Mesenchymal stem cell (in vitro differentiated cells and primary cell): ENCODE data around the gene ITPKB.
"Not testable (repeated sequence)": the region's sequence is repeated elsewhere in the genome, so short reads cannot be mapped to it uniquely, and the experiment has no call there.

Experiments
- DNase-seq: peaks from one replicate; pipeline ENCODE4 v3.0.0-alpha.2; 2013
- H2AFZ ChIP-seq: one replicate; pipeline ENCODE4 v1.6.1; 2013; ENCODE audit warnings: low read depth, mild to moderate bottlenecking, control low read depth, inconsistent platforms, low read length, moderate library complexity
- H2AK5ac ChIP-seq: 2 replicates; pipeline ENCODE4 v1.6.1; 2013; ENCODE audit warnings: low read length, moderate library complexity, mild to moderate bottlenecking, inconsistent platforms; ENCODE audit not compliant: severe bottlenecking
- H2BK120ac ChIP-seq: one replicate; pipeline ENCODE4 v1.6.1; 2013; ENCODE audit warnings: low read depth, mild to moderate bottlenecking, inconsistent platforms, low read length, moderate library complexity
- H2BK12ac ChIP-seq, 2 experiments: one replicate each; pipeline ENCODE4 v1.6.1; 2013; ENCODE audit warnings: inconsistent platforms in 2 of 2, low read length in 2 of 2, mild to moderate bottlenecking in 2 of 2, moderate library complexity in 2 of 2, control low read depth in 1 of 2
- H2BK15ac ChIP-seq: one replicate; pipeline ENCODE4 v1.6.1; 2013; ENCODE audit warnings: mild to moderate bottlenecking, low read depth, inconsistent platforms; ENCODE audit not compliant: poor library complexity, severe bottlenecking
- H2BK5ac ChIP-seq: 2 replicates; pipeline ENCODE4 v1.6.1; 2013; ENCODE audit warnings: low read depth, mild to moderate bottlenecking, low read length, control low read depth, inconsistent platforms; ENCODE audit not compliant: poor library complexity, severe bottlenecking
- H3K14ac ChIP-seq, 2 experiments: one replicate each; pipeline ENCODE4 v1.6.1; 2013; ENCODE audit warnings: inconsistent platforms in 2 of 2, low read length in 2 of 2, control low read depth in 1 of 2, mild to moderate bottlenecking in 1 of 2, moderate library complexity in 1 of 2
- H3K18ac ChIP-seq, 2 experiments: one replicate each; pipeline ENCODE4 v1.6.1; 2013; ENCODE audit warnings: inconsistent platforms in 2 of 2, low read length in 2 of 2, control low read depth in 1 of 2, low read depth in 1 of 2, mild to moderate bottlenecking in 1 of 2
- H3K23ac ChIP-seq, 2 experiments: one replicate each; pipeline ENCODE4 v1.6.1; 2013; ENCODE audit warnings: inconsistent platforms in 2 of 2, low read length in 2 of 2, mild to moderate bottlenecking in 2 of 2, moderate library complexity in 2 of 2, control low read depth in 1 of 2
- H3K27ac ChIP-seq: 2 replicates; pipeline ENCODE4 v1.5.1; 2013; ENCODE audit warnings: mild to moderate bottlenecking, moderate library complexity, low read length, control low read depth, inconsistent platforms; ENCODE audit not compliant: poor library complexity, severe bottlenecking
- H3K27me3 ChIP-seq, 2 experiments: 2 replicates each; pipeline versions ENCODE4 v1.6.1 to v1.7.0; 2013; ENCODE audit warnings: low read length in 2 of 2, mild to moderate bottlenecking in 2 of 2, moderate library complexity in 2 of 2, control low read depth in 1 of 2, inconsistent platforms in 1 of 2; ENCODE audit not compliant: control insufficient read depth in 1 of 2, insufficient read depth in 1 of 2
- H3K36me3 ChIP-seq, 2 experiments: 2 replicates each; pipeline versions ENCODE4 v1.6.1 to v1.7.0; 2013; ENCODE audit warnings: low read length in 2 of 2, control low read depth in 1 of 2, inconsistent platforms in 1 of 2, low read depth in 1 of 2, mild to moderate bottlenecking in 1 of 2; ENCODE audit not compliant: insufficient read depth in 2 of 2, control insufficient read depth in 1 of 2
- H3K4ac ChIP-seq, 2 experiments: one replicate each; pipeline ENCODE4 v1.6.1; 2013; ENCODE audit warnings: inconsistent platforms in 2 of 2, low read length in 2 of 2, mild to moderate bottlenecking in 2 of 2, moderate library complexity in 2 of 2, control low read depth in 1 of 2, low read depth in 1 of 2
- H3K4me1 ChIP-seq: 2 replicates; pipeline ENCODE4 v1.6.1; 2013; ENCODE audit warnings: low read depth, low read length, control low read depth; ENCODE audit not compliant: control insufficient read depth, insufficient read depth
- H3K4me2 ChIP-seq: 2 replicates; pipeline ENCODE4 v1.6.1; 2013; ENCODE audit warnings: low read length, mild to moderate bottlenecking, inconsistent platforms; ENCODE audit not compliant: poor library complexity, severe bottlenecking
- H3K4me3 ChIP-seq, 2 experiments: 2 replicates each; pipeline versions ENCODE4 v1.5.1 to v1.7.0; 2013; ENCODE audit warnings: low read length in 2 of 2, mild to moderate bottlenecking in 2 of 2, control low read depth in 1 of 2, low read depth in 1 of 2; ENCODE audit not compliant: insufficient read depth in 1 of 2
- H3K79me1 ChIP-seq: replicated peaks from 2 replicates; pipeline ENCODE4 v1.6.1; 2013; ENCODE audit warnings: mild to moderate bottlenecking, control low read depth, low read length, inconsistent platforms; ENCODE audit not compliant: poor library complexity, severe bottlenecking
- H3K9ac ChIP-seq: 2 replicates; pipeline ENCODE4 v1.7.0; 2013; ENCODE audit warnings: mild to moderate bottlenecking, low read length, moderate library complexity
- H3K9me3 ChIP-seq: 2 replicates; pipeline ENCODE4 v1.7.0; 2013; ENCODE audit warnings: mild to moderate bottlenecking, low read length; ENCODE audit not compliant: control insufficient read depth
- H4K8ac ChIP-seq: one replicate; pipeline ENCODE4 v1.6.1; 2013; ENCODE audit warnings: inconsistent platforms, mild to moderate bottlenecking, low read length, moderate library complexity
- H4K91ac ChIP-seq: one replicate; pipeline ENCODE4 v1.6.1; 2013; ENCODE audit warnings: mild to moderate bottlenecking, low read length, inconsistent platforms
- WGBS: methylation state at CpG from one replicate; pipeline ENCODE4 v1.1.7; 2013; ENCODE audit warnings: mixed read lengths; 5-methylcytosine and 5-hydroxymethylcytosine counted together

Gene ITPKB

DNA sequence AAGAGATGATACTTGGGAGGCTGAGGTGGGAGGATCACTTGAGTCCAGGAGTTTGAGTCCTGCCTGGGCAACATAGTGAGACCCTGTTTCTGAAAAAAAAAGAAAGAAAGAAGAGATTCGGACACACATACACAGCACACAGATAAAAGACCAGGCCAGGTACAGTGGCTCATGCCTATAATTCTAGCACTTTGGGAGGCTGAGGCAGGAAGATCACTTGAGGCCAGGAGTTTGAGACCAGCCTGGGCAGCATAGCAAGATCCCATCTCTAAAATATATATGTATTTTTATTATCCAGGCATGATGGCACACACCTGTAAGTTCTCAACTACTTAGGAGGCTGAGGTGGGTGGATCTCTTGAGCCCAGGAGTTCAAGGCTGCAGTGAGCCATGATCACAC lies 121.4 kb downstream of the ITPKB start:
- H4K8ac ChIP-seq, H3K4me1 ChIP-seq, H2BK15ac ChIP-seq, H3K18ac ChIP-seq, H3K14ac ChIP-seq, H2BK12ac ChIP-seq, H2BK5ac ChIP-seq, H3K36me3 ChIP-seq, H2BK120ac ChIP-seq, H3K4me2 ChIP-seq, H2AK5ac ChIP-seq, H3K79me1 ChIP-seq, H3K4me3 ChIP-seq, H2AFZ ChIP-seq, H3K27ac ChIP-seq, H3K9ac ChIP-seq, DNase-seq, H3K4ac ChIP-seq, H3K23ac ChIP-seq, H3K9me3 ChIP-seq, H4K91ac ChIP-seq: not testable (repeated sequence)
- no CpG with 5 or more reads among the region's 1 CpG for WGBS
- peaks cover 17 to 20% of the 10 kb centered on the region in 2 experiments for H3K27me3 ChIP-seq

DNA sequence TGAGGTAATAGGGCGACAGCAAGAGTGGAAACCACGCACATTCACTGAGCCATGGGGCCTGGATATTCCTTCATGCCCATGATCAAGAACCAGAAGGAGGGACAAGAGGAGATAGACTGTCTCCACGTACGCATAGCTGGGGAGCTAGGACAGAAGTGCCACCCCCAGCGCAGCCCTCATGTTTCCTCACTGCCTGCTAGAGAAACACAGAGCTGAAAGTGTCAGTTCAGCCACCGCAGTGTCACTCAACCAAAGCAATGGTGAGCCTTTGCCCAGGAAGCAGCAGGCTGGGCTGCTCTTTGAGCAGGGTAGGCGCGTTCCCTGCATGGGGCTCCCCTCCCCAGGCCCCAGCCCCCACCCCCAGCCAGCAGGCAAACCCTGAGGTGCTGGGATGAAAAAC lies 122.0 kb downstream of the ITPKB start:
- DNase-seq: no peak
- Histone ChIP-seq H2BK120ac (no peak overlapping the region), H3K14ac (no peak overlapping the region), H3K79me1 (no peaks in the 10 kb centered on the region), H3K27ac (no peak overlapping the region), H3K4ac (no peak overlapping the region), H4K91ac (no peak overlapping the region), H3K4me1 (no peaks in the 10 kb centered on the region), H3K9me3 (peaks cover 3% of the 10 kb centered on the region), H3K4me3 (no peak overlapping the region), H3K4me2 (no peak overlapping the region), H2BK12ac (no peak overlapping the region), H3K27me3 (peaks cover 16 to 23% of the 10 kb centered on the region in 2 experiments), H2AK5ac (no peak overlapping the region), H2BK5ac (no peak overlapping the region), H3K18ac (no peak overlapping the region), H3K23ac (no peak overlapping the region), H2AFZ (no peak overlapping the region), H3K9ac (no peak overlapping the region), H3K36me3 (no peaks in the 10 kb centered on the region), H2BK15ac (no peak overlapping the region), H4K8ac (no peak overlapping the region)
- 82% methylated on average over 8 of the region's 8 CpGs for WGBS

DNA sequence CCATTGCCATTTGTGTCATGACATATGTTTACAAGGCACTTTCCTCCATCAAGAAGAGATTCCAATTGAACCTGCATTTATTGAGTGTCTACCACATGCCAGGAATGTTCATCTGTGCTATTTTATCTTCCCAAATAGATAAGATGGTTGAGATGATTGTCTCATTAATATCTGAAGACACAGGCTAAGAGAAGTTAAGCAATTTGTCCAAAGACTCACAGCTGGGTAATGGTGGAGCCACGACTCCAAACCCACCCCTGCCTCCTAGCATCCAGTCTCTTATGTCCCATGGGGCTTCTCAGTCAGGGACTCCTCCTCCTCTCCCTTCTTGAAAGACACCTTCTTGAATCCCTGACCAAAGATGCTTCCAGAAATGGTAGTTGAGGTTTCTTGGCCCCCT lies 122.4 kb downstream of the ITPKB start:
- Histone ChIP-seq H2BK5ac (no peak overlapping the region), H3K9ac (no peak overlapping the region), H2BK120ac (no peak overlapping the region), H3K23ac (no peak overlapping the region), H4K8ac (no peak overlapping the region), H3K14ac (no peak overlapping the region), H2AK5ac (no peak overlapping the region), H2AFZ (no peak overlapping the region), H4K91ac (no peak overlapping the region), H3K18ac (no peak overlapping the region), H3K4me2 (no peak overlapping the region), H2BK12ac (no peak overlapping the region), H3K4ac (no peak overlapping the region), H3K27ac (no peak overlapping the region), H3K9me3 (peaks cover 2% of the 10 kb centered on the region), H2BK15ac (no peak overlapping the region), H3K36me3 (no peaks in the 10 kb centered on the region), H3K79me1 (no peaks in the 10 kb centered on the region), H3K4me1 (no peaks in the 10 kb centered on the region), H3K4me3 (no peak overlapping the region), H3K27me3 (peaks cover 16 to 24% of the 10 kb centered on the region in 2 experiments)
- no peak for DNase-seq
- WGBS: 44% methylated on average over 1 of the region's 1 CpG

DNA sequence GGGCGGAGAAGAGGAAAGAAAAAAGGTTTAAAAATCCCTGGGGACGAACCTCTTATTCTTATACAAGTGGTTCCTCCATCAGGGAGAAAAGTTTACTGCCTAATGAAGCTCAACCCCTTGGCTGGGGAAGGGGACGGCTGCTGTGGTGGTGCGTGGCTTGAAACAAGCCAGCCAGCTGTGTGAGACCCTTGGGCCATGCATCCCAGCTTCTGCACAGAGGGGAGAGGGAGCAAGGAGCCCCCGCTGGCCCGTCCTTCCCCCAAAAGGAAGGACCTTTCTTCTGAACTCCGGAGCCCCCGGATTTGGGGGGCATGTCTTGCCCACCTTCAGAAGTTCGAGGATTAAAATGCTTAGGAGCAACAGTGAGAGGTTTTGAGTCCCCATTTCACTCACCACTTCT lies 123.2 kb downstream of the ITPKB start:
- Histone ChIP-seq H3K27me3 (peaks cover 17 to 30% of the 10 kb centered on the region in 2 experiments), H3K79me1 (no peaks in the 10 kb centered on the region), H4K91ac (no peak overlapping the region), H3K36me3 (no peaks in the 10 kb centered on the region), H3K18ac (no peak overlapping the region), H3K14ac (no peak overlapping the region), H2BK120ac (no peak overlapping the region), H3K4me2 (no peak overlapping the region), H3K4ac (no peak overlapping the region), H2BK5ac (no peak overlapping the region), H3K9me3 (no peaks in the 10 kb centered on the region), H2BK15ac (no peak overlapping the region), H2AK5ac (no peak overlapping the region), H3K4me1 (no peaks in the 10 kb centered on the region), H3K27ac (no peak overlapping the region), H3K23ac (no peak overlapping the region), H4K8ac (no peak overlapping the region), H3K9ac (no peak overlapping the region), H2AFZ (no peak overlapping the region), H3K4me3 (no peak overlapping the region), H2BK12ac (no peak overlapping the region)
- 79% methylated on average over 6 of the region's 9 CpGs for WGBS
- no peak for DNase-seq
